HCT116 (cell line): ENCODE data around the gene RPLP2. TPM values are rescaled to one million over a fixed set of nuclear protein-coding genes. Genes with fewer than 3 reads are reported as not detected.

ENCODE experiments used
- ATAC-seq: fragments of 200-7000 bp; cut with Tn5 transposase; 2 replicates; pipeline ENCODE4 v1.9.1; 2020; ENCODE audit warnings: mild to moderate bottlenecking, moderate library complexity
- BruUV-seq: library from RNA; stranded (reverse); fragments of 400-500 nt; replicated peaks from 2 replicates; lab custom pipeline; 2021; lab: Mats Ljungman, UMichigan
- CTCF ChIA-PET: fragments of 300-600 bp; sonication (Branson Sonifier 250); formaldehyde crosslinking; loops from one replicate; lab custom pipeline; 2021; ENCODE audit warnings: antibody characterized with exemption; lab: Charles Lee
- POLR2A ChIA-PET: fragments of 300-600, 350-600 bp; sonication (Branson Sonifier 250); formaldehyde crosslinking; loops from one replicate; lab custom pipeline; 2021; ENCODE audit warnings: antibody characterized with exemption; lab: Charles Lee
- RAD21 ChIA-PET, 2 experiments: fragments of 300-600 bp; sonication (Branson Sonifier 250); formaldehyde crosslinking; loops; one replicate each; lab custom pipeline; 2023; ENCODE audit warnings: low total read pairs in 2 of 2; ENCODE audit not compliant: uncharacterized antibody in 2 of 2, unreplicated experiment in 2 of 2, low non-redundant PET in 1 of 2; lab: Charles Lee
- DNase-seq: peaks from one replicate; pipeline ENCODE4 v3.0.0-alpha.2; 2010; ENCODE audit warnings: low read depth, low spot score
- H2AFZ ChIP-seq: fragments of 200-600 bp; shearing (Covaris generic), sonication (generic); 2 replicates; pipeline ENCODE4 v1.6.1; 2017; ENCODE audit warnings: low read depth, mixed run types, mixed read lengths, antibody characterized with exemption, low read length; ENCODE audit not compliant: poor library complexity, severe bottlenecking
- H3K27ac ChIP-seq: 2 replicates; pipeline ENCODE4 v1.5.1; 2012; ENCODE audit warnings: low read depth, low read length
- H3K27me3 ChIP-seq: fragments of 200-600 bp; sonication (generic); 2 replicates; pipeline ENCODE4 v1.6.1; 2016; ENCODE audit warnings: mixed run types, low read length, mixed read lengths; ENCODE audit not compliant: insufficient read depth
- H3K36me3 ChIP-seq, 2 experiments: fragments of 200-500 bp in 1 of 2; fragments of 200-600 bp in 1 of 2; sonication (Bioruptor generic) in 1 of 2; sonication (generic) in 1 of 2; 2 replicates each; pipeline versions ENCODE4 v1.5.1 to v1.6.1; 2014 to 2016; ENCODE audit warnings: low read length in 2 of 2, inconsistent platforms in 1 of 2, mixed read lengths in 1 of 2, mixed run types in 1 of 2; ENCODE audit not compliant: insufficient read depth in 2 of 2, control insufficient read depth in 1 of 2
- H3K4me1 ChIP-seq, 2 experiments: fragments of 200-600 bp in 1 of 2; sonication (generic) in 1 of 2; 2 replicates each; pipeline versions ENCODE4 v1.5.1 to v1.6.1; 2012 to 2017; ENCODE audit warnings: low read length in 2 of 2, inconsistent platforms in 1 of 2, mild to moderate bottlenecking in 1 of 2, mixed read lengths in 1 of 2, mixed run types in 1 of 2, moderate library complexity in 1 of 2; ENCODE audit not compliant: insufficient read depth in 2 of 2, control insufficient read depth in 1 of 2
- H3K4me2 ChIP-seq: fragments of 200-600 bp; sonication (generic); 2 replicates; pipeline ENCODE4 v1.6.1; 2017; ENCODE audit warnings: mixed run types, low read length, mixed read lengths
- H3K4me3 ChIP-seq, 2 experiments: fragments of 200-600 bp in 1 of 2; sonication (generic) in 1 of 2; replicated peaks in 1 of 2; 2 replicates each; pipeline ENCODE4 v1.5.1; 2011 to 2016; ENCODE audit warnings: low read length in 2 of 2, control low read depth in 1 of 2, low read depth in 1 of 2, mild to moderate bottlenecking in 1 of 2, mixed read lengths in 1 of 2, mixed run types in 1 of 2
- H3K79me2 ChIP-seq: fragments of 200-600 bp; sonication (generic); 2 replicates; pipeline ENCODE4 v1.6.1; 2017; ENCODE audit warnings: mild to moderate bottlenecking, mixed run types, low read length, moderate library complexity, mixed read lengths; ENCODE audit not compliant: insufficient read depth
- H3K9ac ChIP-seq: fragments of 200-600 bp; sonication (generic); 2 replicates; pipeline ENCODE4 v1.6.1; 2016; ENCODE audit warnings: low read length, mixed read lengths
- H3K9me2 ChIP-seq: fragments of 200-600 bp; sonication (generic), shearing (Covaris generic); 2 replicates; pipeline ENCODE4 v1.6.1; 2017; ENCODE audit warnings: mixed run types, mild to moderate bottlenecking, moderate library complexity; ENCODE audit not compliant: insufficient read depth
- H3K9me3 ChIP-seq, 2 experiments: fragments of 200-500 bp in 1 of 2; fragments of 200-600 bp in 1 of 2; sonication (Bioruptor generic) in 1 of 2; sonication (generic) in 1 of 2; 2 replicates each; pipeline ENCODE4 v1.6.1; 2014 to 2017; ENCODE audit warnings: low read length in 2 of 2, mixed read lengths in 2 of 2, inconsistent platforms in 1 of 2, low read depth in 1 of 2, mild to moderate bottlenecking in 1 of 2, mixed run types in 1 of 2, moderate library complexity in 1 of 2; ENCODE audit not compliant: control insufficient read depth in 1 of 2, insufficient read depth in 1 of 2
- H4K20me1 ChIP-seq: fragments of 200-600 bp; sonication (generic), shearing (Covaris generic); 2 replicates; pipeline ENCODE4 v1.6.1; 2017; ENCODE audit warnings: mixed run types, mild to moderate bottlenecking, moderate library complexity; ENCODE audit not compliant: insufficient read depth
- ATF3 ChIP-seq: IDR thresholded peaks from 2 replicates; pipeline ENCODE4 v1.6.1; 2012
- CEBPB ChIP-seq: IDR thresholded peaks from 2 replicates; pipeline ENCODE4 v1.6.1; 2012; ENCODE audit warnings: low read depth
- JUND ChIP-seq: IDR thresholded peaks from 2 replicates; pipeline ENCODE4 v1.6.1; 2012
- MAX ChIP-seq: IDR thresholded peaks from 2 replicates; pipeline ENCODE4 v1.6.1; 2012
- POLR2AphosphoS5 ChIP-seq: IDR thresholded peaks from 2 replicates; pipeline ENCODE4 v1.6.1; 2011; ENCODE audit warnings: mild to moderate bottlenecking, low read depth, low read length, moderate library complexity
- REST ChIP-seq: IDR thresholded peaks from 2 replicates; pipeline ENCODE4 v1.6.1; 2012; ENCODE audit warnings: low read depth
- SRF ChIP-seq: IDR thresholded peaks from 2 replicates; pipeline ENCODE4 v1.6.1; 2012; ENCODE audit warnings: low read depth
- ZFX ChIP-seq: fragments of 450-650 bp; IDR thresholded peaks from 2 replicates; pipeline ENCODE4 v1.6.1; 2017
- intact Hi-C: fragments of 100-400 bp; cut with micrococcal nuclease; formaldehyde crosslinking; loops from 2 replicates; pipeline ENCODE4 v1.10.0; 2022
- total RNA-seq: library from RNA; stranded (reverse); gene quantifications from one replicate; pipeline ENCODE4 v1.2.1, GENCODE V29; 2021; ENCODE audit not compliant: unreplicated experiment

RPLP2 gene
- total RNA-seq, 1 experiment from 2014 or later = 3,615 TPM

- Histone ChIP-seq H3K9ac (0 out of 2 replicates have a peak overlapping the region, but pooled peaks have one; percentile 94), H3K79me2 (peaks cover 29% of the 10 kb centered on the region), H3K27me3 (no peaks in the 10 kb centered on the region), H3K4me3 (peak overlapping the region in 1 of 2 experiments; percentile 86; a peak in 1 of 4 replicates)
- RAD21 ChIA-PET = no interaction called here
- intact Hi-C loops = no loop called here
- no peak for ATAC-seq
- TF ChIP-seq ZFX = no peak
- TF ChIP-seq, all 23 proteins: peak for 0
- Histone ChIP-seq H3K9me3 (no peaks in the 10 kb centered on the region), H3K9me2 (no peaks in the 10 kb centered on the region), H3K4me2 (peak overlapping the region; percentile 97), H3K27ac (peak overlapping the region; percentile 91; the same call in 1 of the 2 replicates), H4K20me1 (no peaks in the 10 kb centered on the region), H3K36me3 (peaks cover 0 to 4% of the 10 kb centered on the region in 2 experiments; a peak in 1 of 4 replicates), H3K4me1 (peaks cover 23 to 57% of the 10 kb centered on the region in 2 experiments), H2AFZ (no peak overlapping the region)
- ChIA-PET CTCF (no interaction called here), POLR2A (no interaction called here)
- no TSS peak for BruUV-seq
- no peak for DNase-seq
Measured at GRCh38 chr11:794013-794765, 15.6 kb upstream of the RPLP2 start.

- H3K4me1 ChIP-seq = peaks cover 23 to 52% of the 10 kb centered on the region in 2 experiments
- peak overlapping the region; percentile 94 for H3K9ac ChIP-seq
- peak overlapping the region; percentile 97 for H3K4me2 ChIP-seq
- H3K9me3 ChIP-seq = no peaks in the 10 kb centered on the region
- H3K36me3 ChIP-seq = peaks cover 0 to 4% of the 10 kb centered on the region in 2 experiments; a peak in 1 of 4 replicates
- H4K20me1 ChIP-seq = no peaks in the 10 kb centered on the region
- H3K27me3 ChIP-seq = no peaks in the 10 kb centered on the region
- intact Hi-C loops = no loop called here
- BruUV-seq = no TSS peak
- DNase-seq (no peak), ATAC-seq (peak; percentile 26)
- peak overlapping the region; percentile 86 to 92 for H3K4me3 ChIP-seq
- CTCF ChIA-PET = interaction anchor here (0.6 to 1.1 kb wide), 3 partner anchors 11 to 156 kb away, joined by 3 to 6 read pairs (median 3); no protein-coding TSS in a partner anchor
- H3K9me2 ChIP-seq = no peaks in the 10 kb centered on the region
- H3K27ac ChIP-seq = peak overlapping the region; percentile 91
- no peak for TF ChIP-seq MAX
- TF ChIP-seq SRF = no peak
- 0 out of 2 replicates have a peak, but pooled peaks have one; percentile 23 for TF ChIP-seq POLR2AphosphoS5
- no peak for TF ChIP-seq CEBPB
- no peak for TF ChIP-seq REST
- no peak for TF ChIP-seq ATF3
- TF ChIP-seq JUND = no peak
- RAD21 ChIA-PET = interaction anchor here in 1 of 2 experiments (0.6 kb wide), 1 partner anchor 40 kb away, joined by 3 read pairs; no protein-coding TSS in a partner anchor
- POLR2A ChIA-PET = interaction anchor here (0.9 to 2.9 kb wide), 6 partner anchors 9 to 40 kb away, joined by 3 to 25 read pairs (median 6); partner anchors contain the start of gene RPLP2
- peaks cover 29% of the 10 kb centered on the region for H3K79me2 ChIP-seq
- H2AFZ ChIP-seq = no peak overlapping the region
Measured at GRCh38 chr11:794766-795633, 14.8 kb upstream of the RPLP2 start.
